Loucy (cell line): ENCODE data around the gene PCIF1.

ENCODE experiments used
- H2AFZ ChIP-seq: fragments of 200-600 bp; sonication (generic); 2 replicates; pipeline ENCODE4 v1.6.0; 2016; ENCODE audit warnings: antibody characterized with exemption, mild to moderate bottlenecking, low read length, moderate library complexity
- H3F3A ChIP-seq: fragments of 200-600 bp; 2 replicates; pipeline ENCODE4 v1.6.0; 2016; ENCODE audit warnings: antibody characterized with exemption, low read depth, mild to moderate bottlenecking
- H3K27me3 ChIP-seq: fragments of 200-600 bp; sonication (generic); 2 replicates; pipeline ENCODE4 v1.6.1; 2014; ENCODE audit warnings: low read length, mild to moderate bottlenecking; ENCODE audit not compliant: insufficient read depth, poor library complexity, severe bottlenecking
- H3K36me3 ChIP-seq: fragments of 200-600 bp; sonication (generic); 2 replicates; pipeline ENCODE4 v1.6.1; 2016; ENCODE audit warnings: low read length; ENCODE audit not compliant: insufficient read depth
- H3K4me1 ChIP-seq: fragments of 200-600 bp; sonication (generic); 2 replicates; pipeline ENCODE4 v1.5.1; 2014; ENCODE audit warnings: low read length, mild to moderate bottlenecking; ENCODE audit not compliant: insufficient read depth, poor library complexity, severe bottlenecking
- H3K4me2 ChIP-seq: fragments of 200-600 bp; sonication (generic); 2 replicates; pipeline ENCODE4 v1.6.0; 2014; ENCODE audit warnings: antibody characterized with exemption, low read length, low read depth, mild to moderate bottlenecking; ENCODE audit not compliant: poor library complexity, severe bottlenecking
- H3K4me3 ChIP-seq: fragments of 200-600 bp; sonication (generic); 2 replicates; pipeline ENCODE4 v1.5.1; 2014; ENCODE audit warnings: low read length, mild to moderate bottlenecking, mixed read lengths; ENCODE audit not compliant: poor library complexity, severe bottlenecking
- H3K79me2 ChIP-seq: fragments of 200-600 bp; sonication (generic); 2 replicates; pipeline ENCODE4 v1.6.1; 2014; ENCODE audit warnings: low read length; ENCODE audit not compliant: insufficient read depth
- H3K9ac ChIP-seq: fragments of 200-600 bp; sonication (generic); 2 replicates; pipeline ENCODE4 v1.6.0; 2014; ENCODE audit warnings: mild to moderate bottlenecking, low read depth, low read length, moderate library complexity; ENCODE audit not compliant: poor library complexity, severe bottlenecking
- H3K9me2 ChIP-seq: fragments of 200-600 bp; sonication (generic); replicated peaks from 2 replicates; pipeline ENCODE4 v1.6.1; 2016; ENCODE audit warnings: low read depth, low read length, mixed read lengths
- H3K9me3 ChIP-seq: fragments of 200-600 bp; sonication (generic); 2 replicates; pipeline ENCODE4 v1.6.1; 2014; ENCODE audit warnings: mild to moderate bottlenecking, antibody characterized with exemption, low read length, low read depth; ENCODE audit not compliant: insufficient read depth
- H4K20me1 ChIP-seq: fragments of 200-600 bp; sonication (generic); 2 replicates; pipeline ENCODE4 v1.6.0; 2014; ENCODE audit warnings: antibody characterized with exemption, low read length, mild to moderate bottlenecking; ENCODE audit not compliant: insufficient read depth, poor library complexity, severe bottlenecking
- EZH2phosphoT487 ChIP-seq: fragments of 200-600 bp; IDR thresholded peaks from 2 replicates; pipeline ENCODE4 v1.6.1; 2018; ENCODE audit warnings: antibody characterized with exemption, mild to moderate bottlenecking, moderate library complexity, borderline replicate concordance
- TF ChIP-seq, protein P1 (sequence below): fragments of 200-600 bp; sonication (generic); conservative IDR thresholded peaks from 2 replicates; pipeline ENCODE4 v1.5.1; 2014; ENCODE audit warnings: mild to moderate bottlenecking, antibody characterized with exemption, low read length

PCIF1 gene

DNA sequence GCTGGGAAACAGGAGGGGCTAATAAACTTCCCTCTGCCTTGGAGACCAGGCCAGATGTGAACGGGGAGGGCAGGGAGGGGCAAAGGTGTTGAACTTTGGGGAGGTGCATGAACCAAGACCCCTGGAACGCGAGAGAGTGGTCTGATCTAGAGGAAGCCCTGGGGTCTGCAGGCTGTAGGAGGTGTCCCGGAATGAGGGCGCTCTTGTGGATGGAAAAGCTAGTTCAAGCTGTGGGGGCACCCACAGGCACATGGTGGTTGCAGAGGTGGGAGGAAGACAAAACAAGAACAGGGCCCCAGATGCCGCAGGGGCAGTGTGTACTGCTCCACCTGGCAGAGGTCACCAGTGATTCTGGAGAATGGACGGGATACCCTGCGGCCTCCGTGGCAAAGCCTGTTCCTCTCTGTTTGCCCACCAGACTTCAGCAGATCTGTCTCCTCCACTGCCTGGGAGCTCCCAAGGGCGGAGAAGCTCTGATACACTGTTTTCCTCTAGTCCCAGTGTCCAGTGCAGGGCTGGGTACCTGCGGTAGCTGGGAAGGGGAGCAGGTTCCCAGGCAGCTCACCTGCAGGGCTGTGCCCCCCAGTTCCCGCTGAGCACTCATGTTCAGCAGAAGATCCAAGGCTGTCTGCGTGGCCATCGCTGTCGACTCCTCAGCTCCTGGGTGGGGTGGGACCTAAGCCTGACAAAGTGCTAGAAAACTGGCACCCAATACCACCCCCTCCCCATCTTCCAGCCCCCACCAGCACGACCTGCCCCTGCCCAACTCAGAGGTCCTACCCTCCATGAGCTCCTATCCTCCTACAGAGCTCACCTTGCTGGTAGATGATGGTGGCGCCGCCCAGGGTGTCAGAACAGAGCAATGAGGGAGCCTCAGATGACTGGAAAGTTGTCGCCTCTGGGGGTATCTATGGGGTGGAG lies 22.8 kb downstream of the PCIF1 start:
- Histone ChIP-seq H3F3A (no peaks in the 10 kb centered on the region), H3K4me2 (no peak overlapping the region), H3K9me3 (no peaks in the 10 kb centered on the region), H3K4me1 (no peaks in the 10 kb centered on the region), H3K9ac (no peak overlapping the region), H3K79me2 (no peaks in the 10 kb centered on the region), H3K27me3 (no peaks in the 10 kb centered on the region), H2AFZ (no peak overlapping the region), H3K36me3 (peaks cover 38% of the 10 kb centered on the region; the same call in 1 of the 2 replicates), H3K9me2 (no peaks in the 10 kb centered on the region), H4K20me1 (no peaks in the 10 kb centered on the region), H3K4me3 (no peak overlapping the region)
- no peak for TF ChIP-seq EZH2phosphoT487
- TF ChIP-seq, protein P1, sequence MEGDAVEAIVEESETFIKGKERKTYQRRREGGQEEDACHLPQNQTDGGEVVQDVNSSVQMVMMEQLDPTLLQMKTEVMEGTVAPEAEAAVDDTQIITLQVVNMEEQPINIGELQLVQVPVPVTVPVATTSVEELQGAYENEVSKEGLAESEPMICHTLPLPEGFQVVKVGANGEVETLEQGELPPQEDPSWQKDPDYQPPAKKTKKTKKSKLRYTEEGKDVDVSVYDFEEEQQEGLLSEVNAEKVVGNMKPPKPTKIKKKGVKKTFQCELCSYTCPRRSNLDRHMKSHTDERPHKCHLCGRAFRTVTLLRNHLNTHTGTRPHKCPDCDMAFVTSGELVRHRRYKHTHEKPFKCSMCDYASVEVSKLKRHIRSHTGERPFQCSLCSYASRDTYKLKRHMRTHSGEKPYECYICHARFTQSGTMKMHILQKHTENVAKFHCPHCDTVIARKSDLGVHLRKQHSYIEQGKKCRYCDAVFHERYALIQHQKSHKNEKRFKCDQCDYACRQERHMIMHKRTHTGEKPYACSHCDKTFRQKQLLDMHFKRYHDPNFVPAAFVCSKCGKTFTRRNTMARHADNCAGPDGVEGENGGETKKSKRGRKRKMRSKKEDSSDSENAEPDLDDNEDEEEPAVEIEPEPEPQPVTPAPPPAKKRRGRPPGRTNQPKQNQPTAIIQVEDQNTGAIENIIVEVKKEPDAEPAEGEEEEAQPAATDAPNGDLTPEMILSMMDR, result no peak

DNA sequence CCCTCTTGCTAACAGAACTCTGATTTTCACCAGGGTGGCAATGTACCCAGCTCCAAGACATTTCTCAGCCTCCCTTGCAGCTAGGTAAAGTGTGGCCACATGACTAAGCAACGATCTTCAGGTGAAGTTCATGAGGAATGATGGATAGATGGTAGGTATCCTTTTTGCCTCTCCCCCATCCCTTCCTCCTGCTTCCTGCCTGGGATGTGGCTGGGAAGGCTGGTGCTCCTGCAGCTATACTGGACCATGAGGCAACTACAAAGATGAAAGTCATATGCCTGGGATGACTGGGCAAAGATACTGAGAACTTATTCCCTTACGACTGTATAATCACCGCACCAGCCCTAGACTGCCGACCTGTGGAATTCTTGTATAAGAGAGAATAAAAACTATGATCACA lies 24.1 kb downstream of the PCIF1 start:
- no peak for TF ChIP-seq EZH2phosphoT487
- TF ChIP-seq, protein P1, result no peak
- H3K27me3 ChIP-seq, result no peaks in the 10 kb centered on the region
- no peaks in the 10 kb centered on the region for H3K9me3 ChIP-seq
- no peak overlapping the region for H3K9ac ChIP-seq
- no peaks in the 10 kb centered on the region for H3K4me1 ChIP-seq
- peaks cover 40% of the 10 kb centered on the region; the same call in 1 of the 2 replicates for H3K36me3 ChIP-seq
- no peak overlapping the region for H3K4me2 ChIP-seq
- no peak overlapping the region for H2AFZ ChIP-seq
- no peak overlapping the region for H3K4me3 ChIP-seq
- H3F3A ChIP-seq, result no peaks in the 10 kb centered on the region
- no peaks in the 10 kb centered on the region for H3K79me2 ChIP-seq
- H3K9me2 ChIP-seq, result no peaks in the 10 kb centered on the region
- H4K20me1 ChIP-seq, result no peaks in the 10 kb centered on the region

DNA sequence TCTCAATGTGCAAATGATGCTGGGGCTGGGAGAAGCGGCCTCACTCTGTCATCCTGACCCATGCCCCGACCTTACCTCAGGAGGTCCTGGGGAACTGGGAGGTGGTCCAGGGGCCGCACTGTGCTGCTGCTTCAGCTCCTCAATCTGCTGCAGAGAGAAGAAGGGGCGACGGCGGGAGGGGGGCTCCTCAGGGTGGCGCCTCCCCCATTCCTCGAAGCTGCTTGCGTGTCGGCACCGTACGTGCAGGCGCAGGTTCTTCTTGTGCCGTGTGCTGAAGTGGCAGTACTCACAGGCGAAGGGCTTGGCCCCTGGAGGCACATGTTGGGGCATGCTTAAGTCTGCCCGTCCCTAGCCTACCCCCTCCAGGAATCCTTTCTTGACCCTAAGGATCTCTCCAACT lies 24.6 kb downstream of the PCIF1 start:
- H3K4me1 ChIP-seq, result no peaks in the 10 kb centered on the region
- H3K4me3 ChIP-seq, result no peak overlapping the region
- H3K79me2 ChIP-seq, result no peaks in the 10 kb centered on the region
- no peak overlapping the region for H3K4me2 ChIP-seq
- H3K9me2 ChIP-seq, result no peaks in the 10 kb centered on the region
- H3F3A ChIP-seq, result no peaks in the 10 kb centered on the region
- H4K20me1 ChIP-seq, result no peaks in the 10 kb centered on the region
- no peak overlapping the region for H2AFZ ChIP-seq
- TF ChIP-seq EZH2phosphoT487, result no peak
- TF ChIP-seq, protein P1, result no peak
- no peaks in the 10 kb centered on the region for H3K27me3 ChIP-seq
- H3K9ac ChIP-seq, result no peak overlapping the region
- peaks cover 40% of the 10 kb centered on the region; the same call in 1 of the 2 replicates for H3K36me3 ChIP-seq
- no peaks in the 10 kb centered on the region for H3K9me3 ChIP-seq
